GM12874 (cell line): ENCODE data around the gene TRAPPC1.

Source experiments
- TF ChIP-seq, protein P1 (sequence below): IDR thresholded peaks from 2 replicates; pipeline ENCODE4 v1.5.1; 2011; ENCODE audit warnings: low read depth, mild to moderate bottlenecking, control low read depth, low read length, moderate library complexity; ENCODE audit not compliant: insufficient read depth

Gene TRAPPC1

DNA sequence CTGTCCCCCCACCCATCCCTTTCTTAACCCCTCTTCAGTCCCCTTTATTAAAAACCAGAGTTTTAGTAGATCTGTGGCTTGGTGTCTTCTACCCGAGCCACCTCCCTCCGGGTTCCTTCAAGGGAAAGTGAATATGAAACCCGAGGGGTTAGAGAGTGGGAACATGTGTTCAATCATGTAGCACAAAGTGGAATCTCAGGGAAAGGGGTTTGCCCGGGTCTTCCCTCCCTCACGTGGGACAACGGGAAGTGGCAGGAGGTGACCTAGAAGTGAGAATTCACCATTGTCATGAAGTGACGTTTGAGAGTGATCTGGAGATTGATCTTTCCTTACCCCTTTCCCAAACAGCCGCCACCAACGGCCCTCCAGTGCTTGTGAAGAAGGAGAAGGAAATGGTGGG lies 20.6 kb downstream of the TRAPPC1 start:
- TF ChIP-seq, protein P1, sequence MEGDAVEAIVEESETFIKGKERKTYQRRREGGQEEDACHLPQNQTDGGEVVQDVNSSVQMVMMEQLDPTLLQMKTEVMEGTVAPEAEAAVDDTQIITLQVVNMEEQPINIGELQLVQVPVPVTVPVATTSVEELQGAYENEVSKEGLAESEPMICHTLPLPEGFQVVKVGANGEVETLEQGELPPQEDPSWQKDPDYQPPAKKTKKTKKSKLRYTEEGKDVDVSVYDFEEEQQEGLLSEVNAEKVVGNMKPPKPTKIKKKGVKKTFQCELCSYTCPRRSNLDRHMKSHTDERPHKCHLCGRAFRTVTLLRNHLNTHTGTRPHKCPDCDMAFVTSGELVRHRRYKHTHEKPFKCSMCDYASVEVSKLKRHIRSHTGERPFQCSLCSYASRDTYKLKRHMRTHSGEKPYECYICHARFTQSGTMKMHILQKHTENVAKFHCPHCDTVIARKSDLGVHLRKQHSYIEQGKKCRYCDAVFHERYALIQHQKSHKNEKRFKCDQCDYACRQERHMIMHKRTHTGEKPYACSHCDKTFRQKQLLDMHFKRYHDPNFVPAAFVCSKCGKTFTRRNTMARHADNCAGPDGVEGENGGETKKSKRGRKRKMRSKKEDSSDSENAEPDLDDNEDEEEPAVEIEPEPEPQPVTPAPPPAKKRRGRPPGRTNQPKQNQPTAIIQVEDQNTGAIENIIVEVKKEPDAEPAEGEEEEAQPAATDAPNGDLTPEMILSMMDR: no peak

DNA sequence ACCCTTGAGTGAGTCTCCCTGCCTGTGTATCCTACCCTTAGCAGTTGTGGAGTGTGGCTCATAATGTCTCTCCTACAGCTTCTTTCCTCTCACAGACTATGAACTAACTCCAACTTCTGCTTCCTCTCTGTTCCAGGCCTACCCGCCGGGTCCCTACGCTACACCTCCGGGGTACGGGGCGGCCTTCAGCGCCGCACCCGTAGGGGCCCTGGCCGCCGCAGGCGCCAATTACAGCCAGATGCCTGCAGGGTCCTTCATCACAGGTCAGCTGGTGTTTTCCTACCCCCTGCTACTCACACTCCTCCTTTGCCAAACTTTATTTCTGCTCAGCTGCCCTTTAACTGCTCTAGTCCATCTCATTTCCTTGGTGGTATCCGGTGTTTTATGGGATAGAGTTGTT lies 21.0 kb downstream of the TRAPPC1 start:
- TF ChIP-seq, protein P1: no peak

DNA sequence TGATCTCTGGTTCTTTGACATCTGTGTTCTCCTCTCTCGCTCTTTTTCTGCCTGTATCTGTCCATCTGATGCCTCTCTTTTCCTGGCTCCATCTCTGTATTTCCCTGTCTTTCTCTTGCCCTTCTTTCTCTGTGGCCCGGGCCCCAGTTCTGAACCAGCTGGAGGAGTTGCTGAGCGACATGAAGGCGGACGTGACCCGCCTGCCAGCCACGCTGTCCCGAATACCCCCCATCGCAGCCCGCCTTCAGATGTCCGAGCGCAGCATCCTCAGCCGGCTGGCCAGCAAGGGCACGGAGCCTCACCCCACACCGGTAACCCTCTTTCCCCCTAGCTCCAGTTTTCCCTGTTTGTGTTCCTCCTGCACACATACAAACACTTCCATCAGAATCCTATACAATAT lies 21.5 kb downstream of the TRAPPC1 start:
- TF ChIP-seq, protein P1: no peak

DNA sequence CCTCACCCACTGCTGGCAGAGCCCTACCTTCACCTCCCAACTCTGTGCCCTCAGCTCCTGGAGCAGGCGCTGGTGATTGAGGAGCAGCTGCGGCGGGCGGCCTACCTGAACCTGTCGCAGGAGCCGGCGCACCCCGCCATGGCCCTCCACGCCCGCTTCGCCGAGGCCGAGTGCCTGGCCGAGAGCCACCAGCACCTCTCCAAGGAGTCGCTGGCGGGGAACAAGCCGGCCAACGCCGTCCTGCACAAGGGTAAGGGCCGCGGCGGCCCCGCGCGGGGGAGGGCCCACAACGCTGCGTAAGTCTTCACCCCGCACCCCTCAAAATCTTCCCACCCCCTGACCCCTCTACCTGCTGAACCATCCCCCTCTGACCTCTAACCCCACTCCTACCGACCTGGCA lies 22.7 kb downstream of the TRAPPC1 start:
- TF ChIP-seq, protein P1: no peak

DNA sequence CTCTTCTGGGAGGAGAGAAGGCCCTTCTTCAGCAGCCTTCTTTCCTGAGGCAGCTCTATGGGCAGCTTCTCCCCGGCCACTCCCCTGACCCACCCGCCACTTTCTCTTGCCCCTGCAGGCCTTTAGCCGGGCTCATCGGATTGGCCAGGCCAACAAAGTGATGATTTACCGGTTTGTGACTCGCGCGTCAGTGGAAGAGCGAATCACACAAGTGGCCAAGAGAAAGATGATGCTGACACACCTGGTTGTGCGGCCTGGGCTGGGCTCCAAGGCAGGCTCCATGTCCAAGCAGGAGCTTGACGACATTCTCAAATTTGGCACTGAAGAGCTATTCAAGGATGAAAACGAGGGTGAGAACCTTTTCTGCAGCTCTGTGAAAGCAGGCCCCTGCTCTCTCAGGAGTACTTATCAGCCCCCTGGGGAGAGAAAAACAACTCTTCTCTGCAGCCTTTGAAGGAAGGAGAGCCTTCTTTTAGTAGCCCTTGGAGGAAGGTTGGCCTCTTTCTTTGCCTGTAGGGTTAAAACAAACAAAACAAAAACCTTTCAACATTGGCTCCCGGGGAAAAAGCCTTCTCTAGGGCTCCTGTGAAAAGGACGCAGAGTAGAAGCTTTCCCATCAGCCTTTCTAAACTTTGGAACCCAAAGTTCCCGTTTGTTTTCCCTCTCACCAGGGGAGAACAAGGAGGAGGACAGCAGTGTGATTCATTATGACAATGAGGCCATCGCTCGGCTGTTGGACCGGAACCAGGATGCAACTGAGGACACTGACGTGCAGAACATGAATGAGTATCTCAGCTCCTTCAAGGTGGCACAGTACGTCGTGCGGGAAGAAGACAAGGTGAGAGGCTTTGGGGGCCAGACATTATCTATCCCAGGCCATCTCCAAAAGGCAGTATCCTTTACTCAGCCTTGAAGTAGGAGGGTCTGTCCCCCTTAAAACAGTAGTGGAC lies 28.3 kb downstream of the TRAPPC1 start:
- TF ChIP-seq, protein P1: no peak

DNA sequence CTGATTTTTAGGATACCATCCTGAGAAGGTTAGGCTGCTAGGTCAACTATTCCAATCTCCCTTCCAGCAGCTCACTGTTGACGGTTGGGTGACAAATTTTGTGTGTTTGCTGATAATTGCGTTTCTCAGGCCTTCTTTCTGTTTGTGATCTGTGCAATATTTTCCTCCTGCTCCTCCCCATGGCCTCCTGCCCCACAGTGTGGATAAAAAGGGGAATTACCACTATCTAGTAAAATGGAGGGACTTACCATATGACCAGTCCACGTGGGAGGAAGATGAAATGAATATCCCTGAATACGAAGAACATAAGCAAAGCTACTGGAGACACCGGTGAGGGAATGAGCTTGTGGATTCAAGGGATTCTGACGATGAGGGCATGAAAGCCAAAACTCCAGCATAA lies 34.0 kb downstream of the TRAPPC1 start:
- TF ChIP-seq, protein P1: no peak

DNA sequence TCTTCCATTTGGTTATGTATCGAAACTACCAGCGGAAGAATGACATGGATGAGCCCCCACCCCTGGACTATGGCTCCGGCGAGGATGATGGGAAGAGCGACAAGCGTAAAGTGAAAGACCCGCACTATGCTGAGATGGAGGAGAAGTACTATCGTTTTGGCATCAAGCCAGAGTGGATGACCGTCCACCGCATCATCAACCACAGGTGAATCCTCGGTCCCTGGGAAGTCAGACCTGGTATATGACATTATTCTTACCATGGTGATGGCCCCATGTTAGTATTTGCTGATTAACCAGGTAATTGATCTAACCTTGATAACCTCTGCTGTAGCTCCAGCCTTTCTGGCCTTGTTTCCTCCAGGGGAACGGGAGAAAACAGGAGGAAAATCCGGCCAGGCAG lies 34.7 kb downstream of the TRAPPC1 start:
- TF ChIP-seq, protein P1: no peak
